PC-9 (cell line): ENCODE measurements around the gene CNTNAP2. TPM values are rescaled to one million over a fixed set of nuclear protein-coding genes. Genes with fewer than 3 reads are reported as not detected.

Experiments used
- BruUV-seq: library from RNA; stranded (reverse); fragments of 400-500 nt; replicated peaks from 2 replicates; lab custom pipeline; 2021; lab: Mats Ljungman, UMichigan
- CTCF ChIA-PET: fragments of 300-600 bp; sonication (Branson Sonifier 250); formaldehyde crosslinking; loops from one replicate; lab custom pipeline; 2022; ENCODE audit warnings: antibody characterized with exemption; lab: Charles Lee
- POLR2A ChIA-PET: fragments of 300-600 bp; sonication (Branson Sonifier 250); formaldehyde crosslinking; loops from one replicate; lab custom pipeline; 2022; ENCODE audit warnings: antibody characterized with exemption; ENCODE audit not compliant: unreplicated experiment; lab: Charles Lee
- DNase-seq, 2 experiments: peaks; one replicate each; pipeline versions ENCODE4 v3.0.0 to v3.0.0-alpha.2; 2015 to 2022; ENCODE audit warnings: mixed read lengths in 1 of 2
- H2AFZ ChIP-seq: fragments of 200-600 bp; sonication (generic); 2 replicates; pipeline ENCODE4 v1.8.1; 2017; ENCODE audit warnings: antibody characterized with exemption
- H3F3A ChIP-seq: fragments of 200-600 bp; sonication (generic); 2 replicates; pipeline ENCODE4 v1.8.1; 2017; ENCODE audit warnings: antibody characterized with exemption, mild to moderate bottlenecking, low read depth; ENCODE audit not compliant: insufficient read depth
- H3K27ac ChIP-seq: fragments of 200-600 bp; sonication (generic); 2 replicates; pipeline ENCODE4 v1.6.1; 2016; ENCODE audit warnings: mixed run types
- H3K27me3 ChIP-seq: fragments of 200-600 bp; sonication (generic); 2 replicates; pipeline ENCODE4 v1.6.1; 2016; ENCODE audit warnings: low read depth, mixed run types; ENCODE audit not compliant: insufficient read depth
- H3K36me3 ChIP-seq: fragments of 200-600 bp; sonication (generic); 2 replicates; pipeline ENCODE4 v1.6.1; 2016; ENCODE audit warnings: low read depth, mixed run types
- H3K4me1 ChIP-seq: fragments of 200-600 bp; sonication (generic); replicated peaks from 2 replicates; pipeline ENCODE4 v1.6.1; 2016; ENCODE audit warnings: mixed run types; ENCODE audit not compliant: insufficient read depth
- H3K4me2 ChIP-seq: fragments of 200-600 bp; sonication (generic); 2 replicates; pipeline ENCODE4 v1.6.1; 2017; ENCODE audit warnings: mixed run types
- H3K4me3 ChIP-seq: fragments of 200-600 bp; sonication (generic); 2 replicates; pipeline ENCODE4 v1.6.1; 2016; ENCODE audit warnings: mixed run types
- H3K79me2 ChIP-seq: fragments of 200-600 bp; sonication (generic); 2 replicates; pipeline ENCODE4 v1.6.1; 2017; ENCODE audit warnings: low read depth, mixed run types
- H3K9me2 ChIP-seq: fragments of 200-600 bp; sonication (generic); 2 replicates; pipeline ENCODE4 v1.8.1; 2017; ENCODE audit warnings: mild to moderate bottlenecking; ENCODE audit not compliant: insufficient read depth
- H3K9me3 ChIP-seq: fragments of 200-600 bp; sonication (generic); 2 replicates; pipeline ENCODE4 v1.8.1; 2016; ENCODE audit warnings: low read depth; ENCODE audit not compliant: insufficient read depth
- H4K20me1 ChIP-seq: fragments of 200-600 bp; sonication (generic); 2 replicates; pipeline ENCODE4 v1.8.1; 2017; ENCODE audit not compliant: insufficient read depth
- CTCF ChIP-seq: fragments of 200-600 bp; sonication (generic); conservative IDR thresholded peaks from 2 replicates; pipeline ENCODE4 v1.6.1; 2017; ENCODE audit warnings: mixed run types, antibody characterized with exemption, mild to moderate bottlenecking, moderate library complexity
- EZH2 ChIP-seq: fragments of 200-600 bp; sonication (generic); IDR thresholded peaks from 2 replicates; pipeline ENCODE4 v1.8.0; 2017; ENCODE audit warnings: antibody characterized with exemption, low read depth
- intact Hi-C: fragments of 100-400 bp; cut with micrococcal nuclease; formaldehyde crosslinking; loops from one replicate; pipeline ENCODE4 v1.10.0; 2022; ENCODE audit not compliant: unreplicated experiment
- total RNA-seq: library from RNA; stranded (reverse); gene quantifications from 2 replicates; pipeline ENCODE4 v1.2.3, GENCODE V29; 2021

The CNTNAP2 gene
- total RNA-seq, 1 experiment from 2014 or later = not detected

- Histone ChIP-seq H3K9me2 (no peaks in the 10 kb centered on the region), H3K36me3 (no peaks in the 10 kb centered on the region), H3K4me2 (no peak overlapping the region), H3K4me3 (no peak overlapping the region), H2AFZ (no peak overlapping the region), H3K27ac (no peak overlapping the region), H3K4me1 (no peaks in the 10 kb centered on the region), H3K79me2 (no peaks in the 10 kb centered on the region), H4K20me1 (no peaks in the 10 kb centered on the region), H3K9me3 (no peaks in the 10 kb centered on the region), H3K27me3 (no peaks in the 10 kb centered on the region), H3F3A (no peaks in the 10 kb centered on the region)
- no peak for TF ChIP-seq EZH2
- no peak for TF ChIP-seq CTCF
- no TSS peak for BruUV-seq
- CTCF ChIA-PET = no interaction called here
- DNase-seq = no peak
- intact Hi-C loops = no loop called here
- POLR2A ChIA-PET = no interaction called here
These were observed 1895.2 kb downstream of the CNTNAP2 start for GRCh38 chr7:148011753-148012152.

- Histone ChIP-seq H3K27ac (no peak overlapping the region), H3K4me3 (no peak overlapping the region), H3F3A (no peaks in the 10 kb centered on the region), H2AFZ (no peak overlapping the region), H3K4me2 (no peak overlapping the region), H3K36me3 (no peaks in the 10 kb centered on the region), H3K27me3 (no peaks in the 10 kb centered on the region), H3K79me2 (no peaks in the 10 kb centered on the region), H3K9me2 (no peaks in the 10 kb centered on the region), H4K20me1 (no peaks in the 10 kb centered on the region), H3K9me3 (no peaks in the 10 kb centered on the region), H3K4me1 (no peaks in the 10 kb centered on the region)
- DNase-seq = no peak
- TF ChIP-seq EZH2 (no peak), CTCF (no peak)
- intact Hi-C loops = no loop called here
- no TSS peak for BruUV-seq
- ChIA-PET CTCF (no interaction called here), POLR2A (no interaction called here)
These were observed 1897.4 kb downstream of the CNTNAP2 start for GRCh38 chr7:148014001-148014400.

GRCh38 chr7:148014541-148014940 is 1897.9 kb downstream of the CNTNAP2 start:
- no peak overlapping the region for H3K4me3 ChIP-seq
- no peak overlapping the region for H2AFZ ChIP-seq
- peak in 1 of 2 experiments; percentile 43 for DNase-seq
- TF ChIP-seq EZH2 (no peak), CTCF (no peak)
- intact Hi-C loops = no loop called here
- H3K27me3 ChIP-seq = no peaks in the 10 kb centered on the region
- ChIA-PET POLR2A (no interaction called here), CTCF (no interaction called here)
- H3K4me1 ChIP-seq = no peaks in the 10 kb centered on the region
- no TSS peak for BruUV-seq
- no peaks in the 10 kb centered on the region for H3K9me3 ChIP-seq
- H3K9me2 ChIP-seq = no peaks in the 10 kb centered on the region
- no peaks in the 10 kb centered on the region for H3F3A ChIP-seq
- no peaks in the 10 kb centered on the region for H3K36me3 ChIP-seq
- H3K4me2 ChIP-seq = no peak overlapping the region
- H3K79me2 ChIP-seq = no peaks in the 10 kb centered on the region
- H3K27ac ChIP-seq = no peak overlapping the region
- no peaks in the 10 kb centered on the region for H4K20me1 ChIP-seq
